ENCODE measurements around the gene CNTNAP2.

DNA sequence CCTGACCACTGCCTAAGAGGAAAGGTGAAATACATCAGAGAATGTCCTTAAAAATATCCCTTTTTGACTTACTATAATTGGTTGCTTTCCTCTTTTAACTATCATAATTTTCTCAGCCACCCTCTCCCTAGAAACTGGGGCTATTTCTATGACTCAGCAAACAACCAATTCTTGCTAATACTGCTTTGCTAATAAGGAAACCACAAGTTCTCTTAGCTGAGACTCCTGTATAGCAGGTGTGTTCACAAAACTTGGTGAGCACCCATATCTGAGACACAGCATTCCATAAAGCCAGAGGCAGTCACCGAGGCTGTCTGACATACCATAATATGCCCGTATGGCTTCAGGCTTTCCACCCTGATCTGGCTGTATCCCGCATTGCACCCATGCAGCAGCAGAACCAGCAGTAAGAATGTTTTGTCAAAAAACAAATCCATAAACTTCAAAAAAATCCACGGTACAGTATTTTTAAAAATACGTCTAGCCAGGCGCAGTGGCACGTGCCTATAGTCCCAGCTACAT is 2282.3 kb downstream of the CNTNAP2 start:
- no peak for TF ChIP-seq POLR2A (IDR thresholded peaks at IDR 0.05)
- TF ChIP-seq, protein P1, sequence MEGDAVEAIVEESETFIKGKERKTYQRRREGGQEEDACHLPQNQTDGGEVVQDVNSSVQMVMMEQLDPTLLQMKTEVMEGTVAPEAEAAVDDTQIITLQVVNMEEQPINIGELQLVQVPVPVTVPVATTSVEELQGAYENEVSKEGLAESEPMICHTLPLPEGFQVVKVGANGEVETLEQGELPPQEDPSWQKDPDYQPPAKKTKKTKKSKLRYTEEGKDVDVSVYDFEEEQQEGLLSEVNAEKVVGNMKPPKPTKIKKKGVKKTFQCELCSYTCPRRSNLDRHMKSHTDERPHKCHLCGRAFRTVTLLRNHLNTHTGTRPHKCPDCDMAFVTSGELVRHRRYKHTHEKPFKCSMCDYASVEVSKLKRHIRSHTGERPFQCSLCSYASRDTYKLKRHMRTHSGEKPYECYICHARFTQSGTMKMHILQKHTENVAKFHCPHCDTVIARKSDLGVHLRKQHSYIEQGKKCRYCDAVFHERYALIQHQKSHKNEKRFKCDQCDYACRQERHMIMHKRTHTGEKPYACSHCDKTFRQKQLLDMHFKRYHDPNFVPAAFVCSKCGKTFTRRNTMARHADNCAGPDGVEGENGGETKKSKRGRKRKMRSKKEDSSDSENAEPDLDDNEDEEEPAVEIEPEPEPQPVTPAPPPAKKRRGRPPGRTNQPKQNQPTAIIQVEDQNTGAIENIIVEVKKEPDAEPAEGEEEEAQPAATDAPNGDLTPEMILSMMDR (IDR thresholded peaks at IDR 0.05 in 4 of 5, conservative IDR thresholded peaks at IDR 0.05 in 1 of 5), result no peak

All from gastrocnemius medialis (tissue), 4 donors.